CD1c-positive myeloid dendritic cell (primary cell): ENCODE measurements around the gene DLG2.
"Not testable (repeated sequence)": the region's sequence is repeated elsewhere in the genome, so short reads cannot be mapped to it uniquely, and the experiment has no call there.

Experiments
- DNase-seq: peaks from one replicate; pipeline ENCODE4 v3.0.0-alpha.2; 2016; ENCODE audit errors: extremely low spot score

DLG2 gene

GRCh38 chr11:83600661-83601060, 2026.5 kb downstream of the DLG2 start:
- DNase-seq, result no peak

GRCh38 chr11:83599066-83599465, 2028.1 kb downstream of the DLG2 start:
- DNase-seq, result no peak

- DNase-seq, result not testable (repeated sequence)
These were observed 2039.3 kb downstream of the DLG2 start for GRCh38 chr11:83587797-83588196.

- DNase-seq, result no peak
These were observed 2043.3 kb downstream of the DLG2 start for GRCh38 chr11:83583757-83584366.

GRCh38 chr11:83574519-83574918, 2052.6 kb downstream of the DLG2 start:
- no peak for DNase-seq

GRCh38 chr11:83572581-83573496, 2054.3 kb downstream of the DLG2 start:
- no peak for DNase-seq

- no peak for DNase-seq
These were observed 2055.8 kb downstream of the DLG2 start for GRCh38 chr11:83571302-83571701.

GRCh38 chr11:83569134-83569805, 2057.9 kb downstream of the DLG2 start:
- DNase-seq, result no peak

- no peak for DNase-seq
These were observed 2058.6 kb downstream of the DLG2 start for GRCh38 chr11:83568516-83568915.

- DNase-seq, result no peak
These were observed 2060.2 kb downstream of the DLG2 start for GRCh38 chr11:83566950-83567349.

- DNase-seq, result no peak
These were observed 2062.3 kb downstream of the DLG2 start for GRCh38 chr11:83564870-83565269.

GRCh38 chr11:83558281-83558680, 2068.9 kb downstream of the DLG2 start:
- no peak for DNase-seq

GRCh38 chr11:83557653-83558052, 2069.5 kb downstream of the DLG2 start:
- no peak for DNase-seq

GRCh38 chr11:83554876-83555275, 2072.3 kb downstream of the DLG2 start:
- DNase-seq, result no peak

- DNase-seq, result no peak
These were observed 2077.0 kb downstream of the DLG2 start for GRCh38 chr11:83549984-83550667.

- no peak for DNase-seq
These were observed 2080.8 kb downstream of the DLG2 start for GRCh38 chr11:83546368-83546767.

GRCh38 chr11:83545494-83546260, 2081.5 kb downstream of the DLG2 start:
- no peak for DNase-seq

- no peak for DNase-seq
These were observed 2082.3 kb downstream of the DLG2 start for GRCh38 chr11:83544846-83545245.

- no peak for DNase-seq
These were observed 2083.3 kb downstream of the DLG2 start for GRCh38 chr11:83543706-83544439.

GRCh38 chr11:83542861-83543260, 2084.3 kb downstream of the DLG2 start:
- no peak for DNase-seq

- DNase-seq, result no peak
These were observed 2086.4 kb downstream of the DLG2 start for GRCh38 chr11:83540728-83541127.
